Measurements from ENCODE around the gene KCNH3.
"Not testable (repeated sequence)": the region's sequence is repeated elsewhere in the genome, so short reads cannot be mapped to it uniquely, and the experiment has no call there.

The KCNH3 gene, protein sequence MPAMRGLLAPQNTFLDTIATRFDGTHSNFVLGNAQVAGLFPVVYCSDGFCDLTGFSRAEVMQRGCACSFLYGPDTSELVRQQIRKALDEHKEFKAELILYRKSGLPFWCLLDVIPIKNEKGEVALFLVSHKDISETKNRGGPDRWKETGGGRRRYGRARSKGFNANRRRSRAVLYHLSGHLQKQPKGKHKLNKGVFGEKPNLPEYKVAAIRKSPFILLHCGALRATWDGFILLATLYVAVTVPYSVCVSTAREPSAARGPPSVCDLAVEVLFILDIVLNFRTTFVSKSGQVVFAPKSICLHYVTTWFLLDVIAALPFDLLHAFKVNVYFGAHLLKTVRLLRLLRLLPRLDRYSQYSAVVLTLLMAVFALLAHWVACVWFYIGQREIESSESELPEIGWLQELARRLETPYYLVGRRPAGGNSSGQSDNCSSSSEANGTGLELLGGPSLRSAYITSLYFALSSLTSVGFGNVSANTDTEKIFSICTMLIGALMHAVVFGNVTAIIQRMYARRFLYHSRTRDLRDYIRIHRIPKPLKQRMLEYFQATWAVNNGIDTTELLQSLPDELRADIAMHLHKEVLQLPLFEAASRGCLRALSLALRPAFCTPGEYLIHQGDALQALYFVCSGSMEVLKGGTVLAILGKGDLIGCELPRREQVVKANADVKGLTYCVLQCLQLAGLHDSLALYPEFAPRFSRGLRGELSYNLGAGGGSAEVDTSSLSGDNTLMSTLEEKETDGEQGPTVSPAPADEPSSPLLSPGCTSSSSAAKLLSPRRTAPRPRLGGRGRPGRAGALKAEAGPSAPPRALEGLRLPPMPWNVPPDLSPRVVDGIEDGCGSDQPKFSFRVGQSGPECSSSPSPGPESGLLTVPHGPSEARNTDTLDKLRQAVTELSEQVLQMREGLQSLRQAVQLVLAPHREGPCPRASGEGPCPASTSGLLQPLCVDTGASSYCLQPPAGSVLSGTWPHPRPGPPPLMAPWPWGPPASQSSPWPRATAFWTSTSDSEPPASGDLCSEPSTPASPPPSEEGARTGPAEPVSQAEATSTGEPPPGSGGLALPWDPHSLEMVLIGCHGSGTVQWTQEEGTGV

DNA sequence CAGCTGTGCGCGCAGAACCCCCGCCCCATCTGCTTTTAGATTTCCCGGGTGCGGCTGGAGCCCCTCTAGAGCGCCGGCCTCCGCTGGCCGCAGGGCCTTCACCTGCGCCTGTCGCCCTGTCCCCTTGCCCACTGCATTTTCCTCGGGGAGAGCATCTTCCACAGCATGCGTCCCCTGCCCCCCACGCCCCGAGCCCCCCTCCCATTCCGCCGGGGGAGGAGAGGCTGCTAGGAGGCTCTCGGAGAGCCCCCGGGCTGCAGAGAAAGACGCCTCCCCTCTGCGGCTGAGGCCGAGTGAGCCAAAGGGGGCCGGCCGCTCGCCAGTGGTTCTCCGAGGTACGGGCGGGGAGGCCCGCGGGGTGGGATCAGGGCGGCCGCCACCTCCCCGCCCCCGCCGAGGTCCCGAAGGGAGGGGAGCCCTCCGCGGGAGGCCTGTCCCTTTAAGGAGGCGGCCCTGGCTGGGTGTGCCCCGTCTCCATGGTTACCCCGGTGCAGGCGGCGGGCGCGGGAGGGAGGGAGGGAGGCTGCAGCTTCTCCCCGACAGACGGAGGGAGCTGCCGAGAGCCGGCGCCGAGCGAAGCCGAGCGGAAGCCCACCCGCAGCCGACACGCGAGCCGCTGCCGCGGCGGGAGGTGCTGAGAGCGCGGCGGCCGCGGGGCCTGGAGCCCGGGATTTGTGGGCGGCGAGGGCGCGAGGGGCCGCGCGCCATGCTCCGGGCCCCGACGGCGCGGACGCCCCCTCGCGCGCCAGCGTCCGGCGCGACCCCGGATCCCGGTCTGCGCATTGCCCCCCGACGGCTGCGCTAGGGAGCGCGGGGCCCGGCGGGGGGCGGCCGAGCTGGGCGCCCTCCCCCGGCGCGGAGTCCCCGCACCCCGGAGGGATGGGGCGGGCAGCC is at the start of gene KCNH3:
TSS of gene KCNH3 (plus strand) at position 521 of the 894 bp plus-strand sequence. CDS start 387 bp downstream, outside the sequence.
- peak; percentile 85 for DNase-seq
- peak; percentile 79 for ATAC-seq

DNA sequence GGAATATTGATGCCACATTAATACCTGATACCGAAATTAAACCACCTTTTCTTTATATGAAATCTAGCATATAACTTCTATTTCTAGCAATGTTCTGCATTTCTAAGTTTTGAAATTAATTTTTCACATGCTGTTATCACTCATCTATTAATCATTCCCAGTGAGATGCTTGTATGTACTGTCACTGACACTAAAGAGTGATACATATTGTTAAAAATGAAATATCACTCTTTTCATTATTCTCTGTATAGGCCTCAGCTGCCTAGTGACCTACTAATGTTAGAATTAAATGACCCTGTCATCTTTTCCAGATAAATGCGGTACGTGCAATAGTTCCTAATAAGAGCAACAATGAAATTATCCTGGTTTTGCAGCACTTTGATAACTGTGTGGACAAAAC is 49.7 kb upstream of the KCNH3 start:
- DNase-seq (no peak), ATAC-seq (no peak)

DNA sequence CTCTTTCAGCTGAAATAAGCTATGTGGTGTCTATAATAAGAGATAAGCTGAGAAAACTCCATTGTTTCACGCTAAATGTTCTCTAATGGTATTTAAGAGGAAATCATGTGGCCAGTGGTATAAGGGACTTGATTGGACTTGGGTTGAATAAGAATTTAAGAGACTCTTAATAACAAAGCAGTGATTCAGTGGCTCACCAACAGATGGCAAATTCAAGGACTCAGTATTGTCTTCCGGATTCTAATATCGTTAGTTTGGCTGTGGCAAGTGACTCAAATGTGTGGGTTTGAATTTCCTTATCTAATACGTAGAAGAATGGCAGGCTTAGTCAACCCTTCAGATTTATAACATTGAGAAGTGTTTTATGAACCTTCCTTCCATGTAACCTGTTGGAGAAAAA is 49.1 kb upstream of the KCNH3 start:
- no peak for DNase-seq
- ATAC-seq = no peak

DNA sequence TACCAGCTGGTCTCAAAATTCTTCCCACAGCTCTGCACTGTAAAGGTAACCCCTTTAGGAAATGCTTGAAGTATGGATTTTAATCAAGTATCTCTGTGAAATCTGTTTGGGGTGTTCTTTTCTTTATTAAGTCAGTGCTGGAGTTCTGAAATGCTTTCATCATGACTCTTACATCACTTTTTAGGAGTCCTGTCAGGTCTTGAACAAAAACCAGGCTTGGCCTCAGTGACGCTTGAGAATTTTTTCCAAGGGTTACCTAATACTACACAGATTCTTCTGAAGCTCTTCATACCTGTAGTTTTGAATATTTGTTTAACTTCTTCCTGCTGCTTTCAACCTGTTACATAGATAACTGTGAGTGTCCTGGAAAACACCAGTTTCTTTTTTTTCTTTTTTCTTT is 47.0 kb upstream of the KCNH3 start:
- ATAC-seq (no peak), DNase-seq (no peak)

DNA sequence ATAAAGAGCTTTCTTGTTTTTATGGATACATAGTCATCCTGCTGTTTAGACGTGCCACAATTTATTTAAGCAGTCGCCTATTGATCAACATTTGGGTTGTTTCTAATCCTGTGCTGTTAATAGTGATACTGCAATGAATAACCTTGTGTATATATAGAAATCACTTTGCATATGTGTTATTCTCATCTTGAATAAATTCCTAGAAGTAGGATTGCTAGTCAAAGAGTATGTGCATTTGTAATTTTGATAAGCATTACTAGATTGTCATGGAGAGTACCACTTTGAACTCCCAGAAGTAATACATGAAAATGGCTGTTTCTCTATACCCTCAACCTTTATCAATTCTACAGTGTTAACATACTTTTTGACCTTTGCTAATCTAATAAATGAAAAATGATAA is 44.9 kb upstream of the KCNH3 start:
- ATAC-seq = no peak

DNA sequence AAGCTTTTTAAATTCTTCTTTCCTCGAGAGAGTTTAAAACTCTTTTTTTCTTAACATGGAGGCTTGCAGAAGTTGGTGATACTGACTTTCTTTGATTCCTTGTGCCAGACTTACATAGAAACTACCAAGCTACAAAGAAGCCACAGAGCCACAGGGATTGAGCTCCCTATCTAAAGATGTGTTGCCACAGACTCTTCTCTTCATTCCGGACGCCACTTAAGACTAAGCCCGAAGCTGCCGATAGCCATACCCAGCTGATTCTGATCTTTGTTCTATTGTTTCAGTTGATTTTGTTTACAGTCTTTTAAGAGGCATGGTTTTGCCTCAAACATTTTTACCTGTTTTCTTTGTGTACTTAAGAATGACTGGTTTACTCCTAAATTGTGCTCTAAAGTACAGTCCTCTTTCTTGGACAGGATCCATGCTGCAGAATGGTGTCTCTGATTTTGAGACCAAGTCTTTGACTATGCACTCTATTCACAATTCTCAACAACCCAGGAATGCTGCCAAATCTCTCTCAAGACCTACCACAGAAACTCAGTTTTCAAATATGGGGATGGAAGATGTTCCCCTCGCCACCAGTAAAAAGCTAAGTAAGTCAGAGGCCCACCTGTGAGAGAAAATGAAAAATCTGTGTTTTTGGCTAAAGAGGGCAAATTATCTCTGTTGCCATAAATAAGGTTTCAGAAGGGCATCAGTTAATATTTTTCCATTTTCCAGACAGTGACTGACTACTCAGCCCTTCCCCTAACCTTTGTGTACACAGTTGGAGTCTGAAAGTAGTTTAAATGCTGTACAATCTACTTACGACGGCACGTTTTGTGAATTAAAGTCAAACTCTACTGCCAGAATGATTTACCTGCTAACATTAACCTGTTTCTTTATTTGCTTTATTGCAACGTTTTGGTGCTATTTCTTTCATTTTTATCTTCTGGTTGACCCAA is 42.1 kb upstream of the KCNH3 start:
- ATAC-seq (no peak), DNase-seq (no peak)

More for the DNA sequence above, 44.9 kb upstream of the KCNH3 start:
- DNase-seq = no peak

DNA sequence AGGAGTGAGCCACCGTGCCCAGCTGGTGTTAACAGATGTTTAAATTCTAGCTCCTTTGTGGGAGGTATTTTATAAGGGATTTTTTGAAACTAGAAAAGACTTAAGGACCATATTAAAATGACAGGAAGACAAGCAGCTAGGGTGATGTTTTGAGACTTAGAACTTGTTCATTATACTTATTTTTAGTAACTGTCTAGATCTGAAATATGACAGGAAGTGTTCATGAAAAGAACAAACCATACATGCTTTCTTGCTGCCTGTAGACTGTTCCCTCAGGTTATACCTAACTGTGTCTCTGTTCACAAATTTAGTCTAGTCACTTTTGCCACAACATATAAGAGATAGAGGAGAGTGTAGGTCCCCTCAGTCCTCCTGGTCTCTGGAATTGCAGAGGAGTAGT is 36.9 kb upstream of the KCNH3 start:
- no peak for ATAC-seq
- DNase-seq = no peak

DNA sequence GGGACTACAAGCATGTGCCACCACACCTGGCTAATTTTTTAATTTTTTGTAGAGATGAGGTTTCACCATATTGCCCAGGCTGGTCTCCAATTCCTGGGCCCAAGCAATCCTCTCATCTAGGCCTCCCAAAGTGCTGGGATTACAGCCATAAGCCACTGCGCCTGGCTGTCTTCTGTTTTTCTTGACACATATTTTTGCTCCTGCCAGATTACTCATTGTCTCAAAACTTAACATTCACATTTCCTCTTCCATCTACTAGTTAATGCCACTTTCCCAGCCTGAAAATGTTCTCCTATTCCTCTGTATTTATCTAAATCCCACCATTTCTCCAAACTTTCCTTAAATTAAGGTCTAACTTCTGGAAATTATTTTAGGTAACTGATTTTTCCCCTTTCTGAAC is 36.2 kb upstream of the KCNH3 start:
- DNase-seq = no peak

DNA sequence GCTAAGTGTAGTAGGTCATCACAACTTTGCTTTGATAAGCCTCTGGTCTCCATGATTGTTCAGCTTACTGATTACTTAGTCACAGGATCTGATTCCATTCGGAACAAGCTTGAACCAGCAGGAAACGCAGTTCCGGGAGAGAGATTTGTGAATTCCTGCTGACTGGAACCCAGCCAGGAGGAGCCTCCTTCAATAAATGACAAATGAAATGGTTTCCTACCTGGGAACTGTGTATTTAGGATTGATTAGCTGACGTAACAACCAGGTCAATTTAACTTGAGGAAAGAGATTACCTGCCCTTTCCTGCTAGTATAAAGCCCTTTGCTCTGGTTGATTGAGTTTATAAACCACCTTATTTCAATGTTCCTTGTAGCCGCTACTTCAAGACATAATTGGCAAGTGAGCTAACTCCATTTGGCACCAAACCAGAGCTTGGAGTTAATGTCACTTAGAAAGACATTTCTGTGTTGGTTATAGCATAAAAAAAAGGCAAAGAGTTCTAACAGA is 35.1 kb upstream of the KCNH3 start:
- ATAC-seq (no peak), DNase-seq (no peak)

More for the DNA sequence above, 36.2 kb upstream of the KCNH3 start:
- no peak for ATAC-seq

DNA sequence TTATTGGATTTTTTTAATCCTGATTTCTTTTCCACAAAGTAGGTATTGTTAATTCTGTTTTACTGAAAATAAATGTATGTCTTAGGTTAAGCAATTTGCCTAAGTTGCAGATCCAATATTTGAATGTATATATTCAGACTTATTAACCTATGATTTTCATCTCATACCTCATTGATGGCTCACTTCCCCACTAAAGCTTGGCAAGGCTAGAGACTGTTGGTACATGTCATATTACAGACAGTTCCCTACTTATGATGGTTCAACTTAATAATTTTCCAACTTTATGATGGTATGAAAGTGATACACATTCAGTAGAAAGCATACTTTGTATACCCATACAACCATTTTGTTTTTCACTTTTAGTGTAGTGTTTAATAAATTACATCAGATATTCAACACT is 33.2 kb upstream of the KCNH3 start:
- DNase-seq (no peak), ATAC-seq (no peak)

DNA sequence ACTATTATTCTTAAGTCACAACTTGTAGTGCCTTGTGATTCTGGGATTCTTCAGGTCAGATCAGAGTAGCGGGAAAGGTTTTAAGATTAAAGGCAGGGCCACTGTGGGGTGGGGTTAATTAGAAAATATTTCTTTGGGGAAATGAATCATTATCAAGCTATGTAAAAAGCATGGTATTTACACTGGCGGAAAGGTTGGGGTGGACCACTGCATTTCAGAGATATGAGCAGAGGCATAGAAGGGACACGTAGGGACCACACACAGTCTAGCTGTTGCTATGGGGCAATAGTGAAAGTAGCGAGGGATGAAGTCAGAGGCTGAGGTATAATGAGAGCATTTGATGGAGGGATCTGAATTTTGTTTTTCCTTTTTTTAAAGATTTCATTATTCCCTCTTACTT is 31.7 kb upstream of the KCNH3 start:
- ATAC-seq = no peak
- DNase-seq = no peak

DNA sequence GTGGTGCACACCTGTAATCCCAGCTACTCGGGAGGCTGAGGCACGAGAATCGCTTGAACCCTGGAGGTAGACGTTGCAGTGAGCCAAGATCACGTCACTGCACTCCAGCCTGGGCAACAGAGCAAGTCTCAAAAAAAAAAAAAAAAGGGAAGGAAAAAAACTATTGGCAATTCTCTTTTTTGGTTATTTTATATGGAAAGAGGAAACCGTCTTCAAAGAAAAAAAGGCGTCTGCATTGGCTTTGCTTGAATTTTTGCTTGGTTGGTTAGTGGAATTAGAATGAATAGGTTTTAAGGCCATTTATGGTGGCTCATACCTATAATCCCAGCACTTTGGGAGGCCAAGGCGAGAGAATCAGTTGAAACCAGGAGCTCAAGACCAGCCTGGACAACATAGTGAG is 29.1 kb upstream of the KCNH3 start:
- not testable (repeated sequence) for DNase-seq, ATAC-seq

DNA sequence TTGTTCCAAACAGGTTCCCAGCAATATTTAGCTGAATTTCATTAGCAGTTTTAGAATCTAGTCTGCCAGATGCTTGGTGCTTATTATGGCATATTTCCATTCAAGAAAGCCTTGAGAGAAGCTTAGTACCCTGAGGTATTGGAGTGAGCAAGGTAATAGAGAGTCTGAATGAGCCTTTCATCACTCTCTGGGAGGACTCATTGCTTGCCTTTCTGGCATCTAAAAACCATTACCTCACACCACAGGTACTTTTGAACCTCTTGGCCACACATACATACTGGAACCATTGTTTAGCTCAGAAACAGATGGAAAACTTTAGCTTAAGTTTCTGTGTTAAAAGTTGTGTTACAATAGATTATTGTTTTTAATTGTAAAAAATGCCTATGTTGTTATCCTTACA is 27.4 kb upstream of the KCNH3 start:
- no peak for DNase-seq
- ATAC-seq = no peak

DNA sequence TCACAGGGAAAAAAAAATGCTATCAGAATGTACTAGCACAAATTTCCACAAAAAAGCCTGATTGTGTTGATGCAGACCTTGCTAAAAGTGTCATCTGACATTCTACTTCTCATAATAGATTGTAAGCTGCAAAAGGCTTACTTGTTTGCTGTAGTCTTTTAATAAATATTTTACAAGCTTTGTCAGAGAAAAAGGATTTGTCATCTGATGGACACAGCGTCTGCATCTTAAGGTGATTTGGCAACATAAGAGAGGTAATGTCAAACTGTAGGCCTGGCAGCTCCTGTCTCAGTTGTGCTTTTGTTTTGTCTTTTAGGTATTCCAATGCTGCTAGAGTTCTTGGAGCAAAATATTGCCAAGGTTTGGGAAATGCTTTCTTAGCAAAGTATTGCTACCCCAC is 26.3 kb upstream of the KCNH3 start:
- DNase-seq (no peak), ATAC-seq (no peak)

DNA sequence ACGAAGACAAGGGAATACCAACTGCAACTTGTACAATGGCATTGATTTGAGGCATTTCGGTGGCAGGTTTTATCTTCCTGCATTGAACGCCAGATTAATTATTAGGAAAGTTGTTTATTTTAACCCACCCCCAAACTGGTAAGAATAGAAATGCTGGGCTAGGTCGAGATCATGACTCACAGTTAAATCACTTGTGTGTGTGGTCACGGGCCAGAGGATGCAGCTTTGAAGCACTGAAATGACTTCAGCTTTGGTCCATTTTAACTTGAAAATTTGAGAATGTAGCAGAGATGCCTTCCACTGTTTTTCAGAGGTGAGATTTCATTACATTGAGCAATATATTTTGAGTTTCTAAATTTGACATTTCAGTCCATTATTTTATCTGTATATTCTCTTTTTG is 23.6 kb upstream of the KCNH3 start:
- ATAC-seq (no peak), DNase-seq (no peak)

DNA sequence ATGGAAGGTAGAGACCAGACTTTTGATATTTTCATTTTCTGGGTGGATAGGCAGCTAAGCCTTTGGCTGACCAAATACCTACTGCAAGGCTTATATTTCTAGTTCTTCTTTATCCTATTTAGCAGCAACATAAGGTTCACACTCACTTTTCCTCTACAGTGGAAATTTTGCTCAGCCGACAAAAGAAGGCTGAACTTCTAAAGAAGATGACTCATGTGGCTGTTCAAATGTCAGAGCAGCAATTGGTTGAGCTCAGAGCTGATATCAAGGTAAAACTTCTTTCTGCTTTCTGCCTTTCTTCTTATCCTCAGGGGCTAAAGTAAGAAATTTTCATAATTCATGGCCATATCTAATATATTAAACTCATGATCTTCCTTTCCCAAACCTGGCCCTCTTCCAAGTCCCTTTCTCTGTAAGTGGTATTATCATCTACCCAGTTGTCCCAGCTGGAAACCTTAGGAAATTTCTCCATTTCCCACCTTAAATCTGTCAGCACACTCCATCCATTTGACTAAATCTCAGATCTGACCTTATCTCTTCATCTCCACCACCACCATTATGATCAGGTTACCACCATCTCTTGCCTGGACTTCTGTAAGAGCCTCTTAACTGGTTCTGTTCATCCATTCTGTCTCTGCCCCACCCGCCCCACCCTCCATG is 19.8 kb upstream of the KCNH3 start:
- no peak for DNase-seq
- peak; percentile 73 for ATAC-seq

DNA sequence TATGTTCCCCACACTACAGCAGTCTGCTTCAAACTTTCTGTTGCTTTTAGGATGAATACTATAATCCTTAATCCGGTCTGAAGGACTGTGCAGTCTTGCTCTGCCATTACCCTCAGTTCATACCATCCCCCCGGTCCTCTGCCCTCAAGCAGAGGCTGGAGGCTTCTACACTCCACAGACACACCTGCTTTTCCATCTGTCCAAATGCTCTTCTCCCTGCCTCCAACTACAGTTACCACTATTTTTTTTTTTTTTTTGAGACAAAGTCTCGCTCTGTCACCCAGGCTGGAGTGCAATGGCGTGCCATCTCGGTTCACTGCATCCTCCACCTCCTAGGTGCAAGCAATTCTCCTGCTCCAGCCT is 19.3 kb upstream of the KCNH3 start:
- no peak for ATAC-seq
- DNase-seq = no peak

DNA sequence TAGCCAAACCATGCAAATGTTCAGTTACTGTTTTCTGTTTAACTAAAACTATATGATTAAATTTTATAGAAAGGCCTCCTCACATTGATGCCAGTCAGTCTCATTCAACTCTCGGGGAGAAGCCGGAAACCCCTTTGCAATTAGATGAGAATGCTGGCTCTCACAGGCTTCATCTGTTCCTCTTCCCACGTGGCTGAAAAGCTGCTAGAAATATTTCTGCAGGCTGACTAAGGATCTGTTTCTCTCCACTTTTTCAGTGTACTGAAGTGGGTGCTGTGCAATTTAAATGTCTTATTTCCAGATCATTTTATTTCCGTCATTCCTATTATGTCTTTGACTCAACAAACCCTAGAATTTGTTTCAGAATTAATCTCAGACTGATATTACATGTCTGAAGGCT is 17.4 kb upstream of the KCNH3 start:
- DNase-seq = no peak
- ATAC-seq = no peak

DNA sequence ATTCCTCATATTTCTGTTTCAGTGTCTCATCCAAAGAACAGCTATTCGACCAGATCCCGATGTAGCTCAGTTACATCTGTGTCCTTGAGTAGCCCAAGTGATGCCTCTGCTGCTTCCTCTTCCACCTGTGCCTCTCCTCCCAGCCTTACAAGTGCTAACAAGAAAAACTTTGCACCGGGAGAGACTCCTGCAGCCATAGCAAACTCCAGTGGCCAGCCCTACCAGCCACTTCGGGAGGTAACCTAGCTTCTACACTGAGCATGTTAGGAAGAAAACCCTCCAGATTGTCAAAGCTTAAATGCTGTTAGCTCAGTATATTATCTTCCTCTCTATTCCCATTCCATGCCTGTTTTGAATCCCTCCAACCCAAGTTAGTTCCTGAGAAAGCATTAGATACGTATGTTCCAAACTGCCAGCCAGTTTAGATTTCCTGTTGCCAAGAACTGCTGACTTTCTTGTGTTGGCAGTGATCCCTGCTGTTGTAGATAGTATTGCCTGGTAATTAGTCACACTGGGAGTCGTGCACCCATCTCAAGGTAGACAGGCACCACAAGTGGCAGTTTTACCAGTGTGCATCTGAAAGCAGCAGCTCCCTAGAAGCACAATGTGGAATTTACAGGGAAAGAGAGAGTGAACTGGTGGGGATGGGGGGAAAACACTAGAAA is 14.0 kb upstream of the KCNH3 start:
- DNase-seq = no peak
- no peak for ATAC-seq
